ENCODE data around the gene INS. TPM values are rescaled to one million over a fixed set of nuclear protein-coding genes. Genes with fewer than 3 reads are reported as not detected.

Gene INS
- total and polyA plus RNA-seq, 2 of the 4 experiments (the other 2 are of a cell fraction), result not detected

- BruUV-seq (replicated peaks), result no TSS peak
- no peak overlapping the region for H2BK20ac ChIP-seq (ENCODE audit: low read depth, low read length)
- no peak overlapping the region for H3K9ac ChIP-seq (ENCODE audit: low read depth, low read length)
- no peak overlapping the region for H2AK9ac ChIP-seq (replicated peaks; ENCODE audit: low read depth, low read length, poor library complexity)
- dilution Hi-C loops (cut with HindIII; ENCODE audit: low sequenced_read_pairs, unreplicated experiment), result no loop called here
- no peaks in the 10 kb centered on the region for H3K4me1 ChIP-seq (ENCODE audit: control insufficient read depth, insufficient read depth, low read length)
- intact Hi-C loops (cut with micrococcal nuclease), result loop anchor here (10.0 kb wide), 1 partner anchor 703 kb away; no protein-coding TSS in a partner anchor
- H2BK120ac ChIP-seq (ENCODE audit: low read depth, low read length), result no peak overlapping the region
- no peak overlapping the region for H2AK5ac ChIP-seq (ENCODE audit: low read depth, low read length)
- no peak overlapping the region for H3K27ac ChIP-seq (ENCODE audit: insufficient read depth, low read length)
- no peak overlapping the region for H2AFZ ChIP-seq (replicated peaks; ENCODE audit: low read length, poor library complexity)
- H3K9me3 ChIP-seq (ENCODE audit: control insufficient read depth, insufficient read depth, low read length), result no peaks in the 10 kb centered on the region
- ChIA-PET POLR2A (ENCODE audit: unreplicated experiment) (no interaction called here), CTCF (no interaction called here)
- WGBS, 2 experiments (ENCODE audit: extremely low coverage in 2 of 2, insufficient read length in 1 of 2), result no CpG with 5 or more reads among the region's 7 CpGs
- in situ Hi-C loops (cut with MboI; ENCODE audit: low sequenced_read_pairs), result loop anchor here (25.0 kb wide), 1 partner anchor 695 kb away; the partner anchor contains the start of gene CDKN1C
- ATAC-seq (ENCODE audit: low read depth) (no peak), DNase-seq (no peak)
- TF ChIP-seq, protein P1, sequence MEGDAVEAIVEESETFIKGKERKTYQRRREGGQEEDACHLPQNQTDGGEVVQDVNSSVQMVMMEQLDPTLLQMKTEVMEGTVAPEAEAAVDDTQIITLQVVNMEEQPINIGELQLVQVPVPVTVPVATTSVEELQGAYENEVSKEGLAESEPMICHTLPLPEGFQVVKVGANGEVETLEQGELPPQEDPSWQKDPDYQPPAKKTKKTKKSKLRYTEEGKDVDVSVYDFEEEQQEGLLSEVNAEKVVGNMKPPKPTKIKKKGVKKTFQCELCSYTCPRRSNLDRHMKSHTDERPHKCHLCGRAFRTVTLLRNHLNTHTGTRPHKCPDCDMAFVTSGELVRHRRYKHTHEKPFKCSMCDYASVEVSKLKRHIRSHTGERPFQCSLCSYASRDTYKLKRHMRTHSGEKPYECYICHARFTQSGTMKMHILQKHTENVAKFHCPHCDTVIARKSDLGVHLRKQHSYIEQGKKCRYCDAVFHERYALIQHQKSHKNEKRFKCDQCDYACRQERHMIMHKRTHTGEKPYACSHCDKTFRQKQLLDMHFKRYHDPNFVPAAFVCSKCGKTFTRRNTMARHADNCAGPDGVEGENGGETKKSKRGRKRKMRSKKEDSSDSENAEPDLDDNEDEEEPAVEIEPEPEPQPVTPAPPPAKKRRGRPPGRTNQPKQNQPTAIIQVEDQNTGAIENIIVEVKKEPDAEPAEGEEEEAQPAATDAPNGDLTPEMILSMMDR (conservative IDR thresholded peaks at IDR 0.05; ENCODE audit: low read depth, low read length), result no peak
- TF ChIP-seq, protein P2, sequence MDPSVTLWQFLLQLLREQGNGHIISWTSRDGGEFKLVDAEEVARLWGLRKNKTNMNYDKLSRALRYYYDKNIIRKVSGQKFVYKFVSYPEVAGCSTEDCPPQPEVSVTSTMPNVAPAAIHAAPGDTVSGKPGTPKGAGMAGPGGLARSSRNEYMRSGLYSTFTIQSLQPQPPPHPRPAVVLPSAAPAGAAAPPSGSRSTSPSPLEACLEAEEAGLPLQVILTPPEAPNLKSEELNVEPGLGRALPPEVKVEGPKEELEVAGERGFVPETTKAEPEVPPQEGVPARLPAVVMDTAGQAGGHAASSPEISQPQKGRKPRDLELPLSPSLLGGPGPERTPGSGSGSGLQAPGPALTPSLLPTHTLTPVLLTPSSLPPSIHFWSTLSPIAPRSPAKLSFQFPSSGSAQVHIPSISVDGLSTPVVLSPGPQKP (IDR thresholded peaks at IDR 0.05; ENCODE audit: borderline replicate concordance, low read depth, low read length), result no peak
- TF ChIP-seq USF2 (IDR thresholded peaks at IDR 0.05; ENCODE audit: low read depth, low read length) (no peak), CEBPB (IDR thresholded peaks at IDR 0.05; ENCODE audit: low read depth, low read length) (no peak), RFX5 (IDR thresholded peaks at IDR 0.05; ENCODE audit: low read depth, low read length) (no peak), RAD21 (IDR thresholded peaks at IDR 0.05; ENCODE audit: low read length) (no peak), FOS (IDR thresholded peaks at IDR 0.05; ENCODE audit: low read depth, low read length) (no peak), NFE2L2 (IDR thresholded peaks at IDR 0.05; ENCODE audit: low read depth, low read length) (no peak), BHLHE40 (IDR thresholded peaks at IDR 0.05; ENCODE audit: low read depth, low read length) (no peak), MAZ (IDR thresholded peaks at IDR 0.05; ENCODE audit: borderline replicate concordance, low read depth, low read length) (no peak), RCOR1 (IDR thresholded peaks at IDR 0.05; ENCODE audit: insufficient replicate concordance, low read length) (no peak), CHD1 (IDR thresholded peaks at IDR 0.05; ENCODE audit: low read depth, low read length) (no peak), SMC3 (IDR thresholded peaks at IDR 0.05; ENCODE audit: low read depth, low read length) (no peak), POLR2A (IDR thresholded peaks at IDR 0.05; ENCODE audit: low read depth, low read length) (no peak), MXI1 (IDR thresholded peaks at IDR 0.05; ENCODE audit: borderline replicate concordance, low read depth, low read length) (no peak), MAFK (IDR thresholded peaks at IDR 0.05; ENCODE audit: low read depth, low read length) (no peak)
- peaks cover 36% of the 10 kb centered on the region for H3K27me3 ChIP-seq (ENCODE audit: control insufficient read depth, insufficient read depth, low read length)
- no peak overlapping the region for H3K4me2 ChIP-seq (ENCODE audit: low read depth, low read length)
- H3K23ac ChIP-seq (ENCODE audit: low read depth, low read length), result no peak overlapping the region
- H3K79me1 ChIP-seq (ENCODE audit: low read depth in 1 of 2, low read length in 2 of 2), result no peaks in the 10 kb centered on the region
- H3K56ac ChIP-seq (ENCODE audit: extremely low read depth, insufficient read depth, low read length), result no peak overlapping the region
- H3K36me3 ChIP-seq (ENCODE audit: control insufficient read depth, insufficient read depth, low read length), result no peaks in the 10 kb centered on the region
- no peak overlapping the region for H4K5ac ChIP-seq (ENCODE audit: low read depth, low read length)
- no peak overlapping the region for H4K8ac ChIP-seq (ENCODE audit: low read depth in 2 of 2, low read length in 2 of 2)
- no peak overlapping the region for H3K18ac ChIP-seq (ENCODE audit: low read depth, low read length)
- no peak overlapping the region for H2BK15ac ChIP-seq (ENCODE audit: low read depth, low read length)
- no peak overlapping the region for H4K91ac ChIP-seq (ENCODE audit: insufficient read depth, low read depth, low read length)
- H3K9me1 ChIP-seq (ENCODE audit: insufficient read depth, low read length), result peaks cover 7% of the 10 kb centered on the region
- H3K14ac ChIP-seq (replicated peaks; ENCODE audit: low read depth, low read length), result no peak overlapping the region
- H3K4me3 ChIP-seq (ENCODE audit: insufficient read depth, low read depth, low read length), result no peak overlapping the region
- H4K20me1 ChIP-seq (ENCODE audit: insufficient read depth, low read length), result 0 out of 2 replicates have a peak, but pooled peaks cover 8% of the 10 kb centered on the region
- H3K4ac ChIP-seq (ENCODE audit: low read depth, low read length), result no peak overlapping the region
- H2BK5ac ChIP-seq (ENCODE audit: low read depth, low read length, poor library complexity, severe bottlenecking), result no peak overlapping the region
Measured at GRCh38 chr11:2191883-2192282, 30.9 kb upstream of the INS start.

All from IMR-90 (cell line).